ENCODE results near the gene AGMAT. TPM values are rescaled to one million over a fixed set of nuclear protein-coding genes. Genes with fewer than 3 reads are reported as not detected.
A peak's percentile ranks its signal among the peaks of the same experiment; 100 is the strongest.

The AGMAT gene
- total and polyA plus RNA-seq, 9 of the 15 experiments (the other 6 are each of a cell fraction or from before 2014, with no cell fraction given), result not detected

- H3K9ac ChIP-seq (ENCODE audit: insufficient read depth in 1 of 2, low read depth in 2 of 2, low read length in 2 of 2), result no peak overlapping the region
- H3K79me2 ChIP-seq (ENCODE audit: control insufficient read depth, insufficient read depth, low read length), result no peaks in the 10 kb centered on the region
- DNase-seq (ENCODE audit: extremely low read depth in 1 of 4, low spot score in 3 of 4), result no peak
- no peak for ATAC-seq
- no peaks in the 10 kb centered on the region for H3K9me3 ChIP-seq (replicated peaks; ENCODE audit: control insufficient read depth, insufficient read depth, low read depth, low read length)
- H3K27ac ChIP-seq (ENCODE audit: extremely low read depth, low read depth, low read length), result no peak overlapping the region
- 0 out of 2 replicates have a peak overlapping the region, but pooled peaks have one; percentile 37 for H2AFZ ChIP-seq (ENCODE audit: low read depth, low read length)
- H3K4me3 ChIP-seq, result no peak overlapping the region
- H3K4me2 ChIP-seq (ENCODE audit: insufficient read depth, low read length), result no peak overlapping the region
- no peaks in the 10 kb centered on the region for H3K9me1 ChIP-seq (ENCODE audit: control insufficient read depth, insufficient read depth, low read length)
- no TSS peak for BruUV-seq (replicated peaks)
- no peak for FAIRE-seq
- intact Hi-C loops (cut with micrococcal nuclease) (no loop called here), in situ Hi-C loops (cut with MboI) (no loop called here)
- H3K36me3 ChIP-seq (ENCODE audit: control insufficient read depth, insufficient read depth, low read length), result no peaks in the 10 kb centered on the region
- WGBS (ENCODE audit: insufficient coverage, low coverage, missing lambda C conversion rate), result 32% methylated on average over 4 of the region's 4 CpGs
- H3K27me3 ChIP-seq (ENCODE audit: control insufficient read depth in 2 of 2, insufficient read depth in 2 of 2, low read length in 2 of 2), result no peaks in the 10 kb centered on the region
- H4K20me1 ChIP-seq (replicated peaks; ENCODE audit: control insufficient read depth, insufficient read depth, low read length), result no peaks in the 10 kb centered on the region
- ChIA-PET CTCF (ENCODE audit: low intra/inter-chr PET ratio) (no interaction called here), POLR2A (no interaction called here)
- H3K4me1 ChIP-seq (replicated peaks in 1 of 2; ENCODE audit: control insufficient read depth in 2 of 2, insufficient read depth in 2 of 2, low read length in 2 of 2), result no peaks in the 10 kb centered on the region
- TF ChIP-seq KDM5B (IDR thresholded peaks at IDR 0.05; ENCODE audit: insufficient replicate concordance, low read depth, low read length) (no peak), MECOM (CRISPR knock-in tag; IDR thresholded peaks at IDR 0.05) (no peak), TOE1 (IDR thresholded peaks at IDR 0.05; ENCODE audit: borderline replicate concordance) (no peak), TOE1 (CRISPR knock-in tag; IDR thresholded peaks at IDR 0.05; ENCODE audit: borderline replicate concordance, low read depth) (no peak), SIX5 (IDR thresholded peaks at IDR 0.05; ENCODE audit: borderline replicate concordance in 1 of 2, insufficient read depth in 1 of 2, low read depth in 1 of 2, low read length in 2 of 2) (no peak), ZFP91 (CRISPR knock-in tag; IDR thresholded peaks at IDR 0.05) (no peak), ZFPM2 (CRISPR knock-in tag; IDR thresholded peaks at IDR 0.05) (no peak), PCBP2 (IDR thresholded peaks at IDR 0.05; ENCODE audit: low read depth, low read length, poor library complexity, severe bottlenecking) (no peak), MTA1 (IDR thresholded peaks at IDR 0.05; ENCODE audit: borderline replicate concordance) (no peak), MAFF (IDR thresholded peaks at IDR 0.05; ENCODE audit: low read length) (no peak), GATAD2A (IDR thresholded peaks at IDR 0.05) (no peak), CREBBP (IDR thresholded peaks at IDR 0.05; ENCODE audit: low read depth, low read length) (no peak)
- TF ChIP-seq, protein P1, sequence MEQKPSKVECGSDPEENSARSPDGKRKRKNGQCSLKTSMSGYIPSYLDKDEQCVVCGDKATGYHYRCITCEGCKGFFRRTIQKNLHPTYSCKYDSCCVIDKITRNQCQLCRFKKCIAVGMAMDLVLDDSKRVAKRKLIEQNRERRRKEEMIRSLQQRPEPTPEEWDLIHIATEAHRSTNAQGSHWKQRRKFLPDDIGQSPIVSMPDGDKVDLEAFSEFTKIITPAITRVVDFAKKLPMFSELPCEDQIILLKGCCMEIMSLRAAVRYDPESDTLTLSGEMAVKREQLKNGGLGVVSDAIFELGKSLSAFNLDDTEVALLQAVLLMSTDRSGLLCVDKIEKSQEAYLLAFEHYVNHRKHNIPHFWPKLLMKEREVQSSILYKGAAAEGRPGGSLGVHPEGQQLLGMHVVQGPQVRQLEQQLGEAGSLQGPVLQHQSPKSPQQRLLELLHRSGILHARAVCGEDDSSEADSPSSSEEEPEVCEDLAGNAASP (IDR thresholded peaks at IDR 0.05), result no peak
- TF ChIP-seq, protein P2, sequence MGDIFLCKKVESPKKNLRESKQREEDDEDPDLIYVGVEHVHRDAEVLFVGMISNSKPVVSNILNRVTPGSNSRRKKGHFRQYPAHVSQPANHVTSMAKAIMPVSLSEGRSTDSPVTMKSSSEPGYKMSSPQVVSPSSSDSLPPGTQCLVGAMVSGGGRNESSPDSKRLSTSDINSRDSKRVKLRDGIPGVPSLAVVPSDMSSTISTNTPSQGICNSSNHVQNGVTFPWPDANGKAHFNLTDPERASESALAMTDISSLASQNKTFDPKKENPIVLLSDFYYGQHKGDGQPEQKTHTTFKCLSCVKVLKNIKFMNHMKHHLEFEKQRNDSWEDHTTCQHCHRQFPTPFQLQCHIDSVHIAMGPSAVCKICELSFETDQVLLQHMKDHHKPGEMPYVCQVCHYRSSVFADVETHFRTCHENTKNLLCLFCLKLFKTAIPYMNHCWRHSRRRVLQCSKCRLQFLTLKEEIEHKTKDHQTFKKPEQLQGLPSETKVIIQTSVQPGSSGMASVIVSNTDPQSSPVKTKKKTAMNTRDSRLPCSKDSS (IDR thresholded peaks at IDR 0.05; ENCODE audit: low read depth, partially characterized antibody), result no peak
Measured at GRCh38 chr1:15610167-15610566, 25.3 kb upstream of the AGMAT start.

Measured in K562 (cell line).